T-helper 9 cell (primary cell): Measurements from ENCODE around the gene GAK.
"Not testable (repeated sequence)": the region's sequence is repeated elsewhere in the genome, so short reads cannot be mapped to it uniquely, and the experiment has no call there.

ENCODE experiments used
- DNase-seq: peaks from one replicate; pipeline ENCODE4 v3.0.0-alpha.2; 2020
- total RNA-seq, 2 donors: gene quantifications; one replicate each; lab custom pipeline; 2026; lab: John Stamatoyannopoulos, UW

The GAK gene
- total RNA-seq, result 181 to 198 reads per million in 2 donors

DNA sequence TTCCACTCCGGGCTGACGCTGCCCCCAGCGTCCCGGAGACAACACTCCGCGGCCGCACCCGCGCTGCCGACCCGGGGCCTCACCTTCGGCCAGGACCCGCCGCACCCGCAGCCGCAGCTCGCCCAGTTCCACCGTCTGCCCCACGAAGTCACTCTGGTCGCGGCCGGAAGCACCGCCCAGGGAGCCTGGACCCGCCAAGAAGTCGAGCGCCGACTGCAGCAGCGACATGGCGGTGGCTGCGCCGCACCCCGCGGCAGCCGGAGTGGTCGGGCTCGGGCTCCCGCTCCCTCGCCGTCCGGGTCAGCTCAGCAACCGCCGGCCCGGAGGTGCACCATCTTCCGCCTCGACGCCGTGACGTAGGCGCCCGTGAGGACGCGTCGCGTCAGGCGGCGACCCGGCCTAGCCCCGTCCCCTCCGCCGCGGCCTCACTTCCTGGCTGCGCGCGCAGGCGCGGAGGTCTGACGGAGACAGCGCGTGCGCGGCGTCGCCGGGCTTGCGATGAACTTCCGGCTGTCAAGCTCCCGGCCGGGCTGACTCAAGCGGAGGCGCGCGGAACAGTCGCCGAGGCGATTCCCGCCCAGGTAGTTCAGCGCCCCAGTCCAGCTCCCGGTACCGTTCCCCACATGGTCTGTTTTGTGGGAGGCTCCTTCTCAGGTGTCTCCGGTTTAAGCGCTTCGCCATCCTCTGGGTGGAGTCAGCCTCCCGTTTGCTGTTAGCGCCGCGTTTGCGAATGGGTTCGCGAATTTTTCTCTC, at the start of gene GAK, which contains the start of gene TMEM175:
Gene GAK (minus strand): TSS at position 357 of the 753 bp plus-strand sequence. CDS start 129 bp downstream, at position 228.
Gene TMEM175 (plus strand): TSS at position 501 of the 753 bp plus-strand sequence. CDS start 15,280 bp downstream, outside the sequence.
- peak; percentile 93 for DNase-seq

DNA sequence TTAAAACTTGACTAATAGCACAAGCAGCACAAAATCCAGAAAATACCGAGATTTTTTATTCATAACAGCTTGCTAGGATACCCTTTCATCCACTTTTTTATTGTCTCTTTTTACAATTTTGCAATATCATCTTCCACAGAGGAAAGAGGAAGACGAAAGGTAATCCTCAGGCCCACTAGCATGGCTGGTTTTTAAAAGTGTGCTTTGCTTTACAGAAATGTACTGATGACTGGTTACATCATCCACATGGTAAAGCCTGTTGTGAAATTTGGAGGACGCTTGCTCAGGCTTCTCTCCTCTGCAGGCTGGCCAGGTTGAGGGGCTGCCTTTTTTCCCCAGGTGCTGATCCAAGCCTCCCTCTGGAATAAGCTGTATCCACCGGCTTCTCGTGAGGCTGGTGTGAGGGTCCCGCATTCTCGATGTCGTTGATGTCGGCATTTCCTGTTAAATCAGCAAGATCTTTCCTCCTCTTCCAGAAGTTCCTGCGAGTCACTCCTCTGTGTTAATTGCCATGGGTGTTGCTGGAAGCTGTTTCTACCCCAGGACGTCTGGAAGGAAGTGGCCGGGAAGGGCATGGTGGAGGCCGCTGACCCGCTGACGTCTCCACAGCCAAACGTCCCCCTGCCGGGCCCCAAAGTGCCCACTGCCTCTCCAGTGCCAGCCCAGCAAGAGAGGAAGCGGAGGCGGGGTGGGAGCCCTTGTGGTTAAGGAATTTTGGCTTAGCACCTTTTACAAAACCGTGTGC, 47.0 kb upstream of the GAK start:
- no peak for DNase-seq

DNA sequence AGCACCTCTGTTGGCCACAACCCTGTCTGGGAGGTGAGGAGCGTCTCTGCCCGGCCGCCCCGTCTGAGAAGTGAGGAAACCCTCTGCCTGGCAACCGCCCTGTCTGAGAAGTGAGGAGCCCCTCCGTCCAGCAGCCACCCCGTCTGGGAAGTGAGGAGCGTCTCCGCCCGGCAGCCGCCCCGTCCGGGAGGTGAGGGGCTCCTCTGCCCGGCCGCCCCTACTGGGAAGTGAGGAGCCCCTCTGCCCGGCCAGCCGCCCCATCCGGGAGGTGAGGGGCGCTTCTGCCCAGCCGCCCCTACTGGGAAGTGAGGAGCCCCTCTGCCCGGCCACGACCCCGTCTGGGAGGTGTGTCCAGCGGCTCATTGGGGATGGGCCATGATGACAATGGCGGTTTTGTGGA, 43.9 kb upstream of the GAK start:
- not testable (repeated sequence) for DNase-seq

DNA sequence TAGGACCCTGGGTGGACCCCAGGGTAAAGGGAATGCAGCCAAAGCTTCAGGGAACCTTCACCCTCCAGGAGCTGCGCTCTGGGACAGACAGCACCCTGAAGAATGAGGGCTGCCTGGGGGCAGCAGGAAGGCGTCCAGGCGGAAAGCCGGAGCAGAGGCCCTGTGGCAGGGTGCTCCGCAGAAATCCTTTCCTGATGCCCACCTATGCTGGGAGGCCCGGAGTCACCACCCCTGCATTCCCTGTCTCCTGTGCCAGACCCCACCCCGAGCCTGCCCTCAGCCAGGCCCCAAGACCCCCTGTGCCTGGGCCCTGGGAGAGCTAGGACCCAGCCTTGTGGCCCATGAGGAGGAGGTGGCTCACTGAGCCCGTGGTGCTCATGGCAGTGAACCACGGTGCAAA, 42.6 kb upstream of the GAK start:
- no peak for DNase-seq

DNA sequence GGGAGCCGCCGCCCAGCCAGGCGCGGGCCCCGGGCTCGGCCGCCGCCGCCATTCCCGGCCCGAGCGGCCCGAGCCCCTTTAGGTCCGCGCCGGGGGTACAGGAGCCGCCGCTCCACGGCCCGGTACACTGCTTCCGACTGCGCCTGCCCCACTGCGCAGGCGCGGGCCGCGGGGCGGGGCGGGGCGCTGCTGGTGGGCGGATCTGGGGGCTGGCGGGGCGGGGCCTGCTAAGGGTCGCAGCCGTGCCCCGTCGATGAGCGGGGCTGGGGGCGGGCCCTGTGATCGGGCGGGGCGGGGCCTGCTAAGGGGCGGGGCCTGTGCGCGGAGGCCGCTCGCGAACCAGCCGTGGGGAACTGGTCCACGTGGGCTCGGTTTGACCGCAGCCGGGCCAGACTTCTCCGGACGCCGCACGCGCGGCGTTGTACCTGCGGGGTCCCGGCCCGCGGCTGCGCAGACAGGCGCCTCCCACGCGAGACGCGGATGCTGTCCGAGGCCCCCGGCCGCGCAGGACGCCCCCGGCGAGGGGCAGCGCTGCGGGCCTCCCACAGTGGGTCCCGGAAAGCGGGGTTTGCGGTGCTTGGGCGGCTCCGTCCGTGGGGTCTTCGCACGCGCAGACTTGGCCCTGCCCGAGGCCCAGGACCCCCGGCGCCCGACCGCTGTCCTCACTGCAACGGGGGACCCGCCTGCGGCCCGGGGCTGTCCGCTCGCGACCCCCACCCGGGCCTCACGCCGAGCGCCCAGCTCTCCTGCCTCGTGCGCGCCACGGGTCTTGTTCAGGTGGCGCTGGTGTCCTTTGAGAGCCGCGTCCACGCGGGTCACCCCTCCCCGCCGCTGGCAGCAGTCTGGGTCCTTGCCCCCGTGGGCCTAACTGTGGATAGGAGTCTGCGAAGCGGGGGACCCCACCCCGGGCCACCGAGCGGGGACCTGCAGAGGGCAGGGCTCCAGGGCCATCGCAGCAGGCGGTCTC, 41.6 kb upstream of the GAK start, which contains the start of gene DGKQ:
Gene DGKQ (minus strand): TSS at position 139 of the 967 bp plus-strand sequence. CDS start 87 bp downstream, at position 52.
- DNase-seq, result peak; percentile 91

DNA sequence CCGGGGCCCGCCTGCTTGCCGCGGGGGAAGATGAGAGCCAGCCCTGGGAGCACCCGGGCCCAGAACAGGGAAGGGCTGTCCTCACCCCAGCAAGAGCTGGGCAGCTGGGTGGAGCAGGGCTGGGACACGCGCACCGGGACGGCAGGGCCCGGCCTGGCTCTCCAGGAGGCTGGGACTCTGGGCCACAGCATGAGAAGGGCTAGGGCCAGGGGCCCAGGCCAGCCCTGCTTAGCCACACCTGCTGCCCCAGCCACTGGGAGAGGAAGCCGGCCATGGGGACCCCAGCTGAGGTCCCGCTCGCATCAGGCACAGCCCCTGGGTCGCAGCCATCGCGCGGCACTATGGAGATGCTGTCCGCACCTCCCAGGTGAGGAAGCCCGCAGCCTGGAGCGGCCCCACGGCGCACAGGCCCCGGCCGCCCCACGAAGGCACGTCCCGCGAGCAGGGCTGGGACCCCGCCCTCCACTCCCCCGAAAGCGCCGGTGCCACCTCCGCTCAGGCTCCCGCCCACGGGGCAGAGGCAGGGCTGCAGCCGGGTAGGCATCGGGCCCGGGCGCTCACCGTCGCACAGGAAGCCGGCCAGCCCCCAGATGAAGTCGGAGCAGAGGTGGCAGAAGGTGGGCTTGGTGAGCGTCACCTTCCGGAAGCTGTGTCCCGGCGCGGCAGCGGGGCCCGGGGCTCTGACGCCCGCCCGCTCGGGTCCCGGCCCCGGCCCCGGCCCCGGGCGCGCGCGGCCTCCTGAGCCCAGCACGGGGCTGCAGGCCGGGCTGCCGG, 40.7 kb upstream of the GAK start:
- DNase-seq, result peak; percentile 50

DNA sequence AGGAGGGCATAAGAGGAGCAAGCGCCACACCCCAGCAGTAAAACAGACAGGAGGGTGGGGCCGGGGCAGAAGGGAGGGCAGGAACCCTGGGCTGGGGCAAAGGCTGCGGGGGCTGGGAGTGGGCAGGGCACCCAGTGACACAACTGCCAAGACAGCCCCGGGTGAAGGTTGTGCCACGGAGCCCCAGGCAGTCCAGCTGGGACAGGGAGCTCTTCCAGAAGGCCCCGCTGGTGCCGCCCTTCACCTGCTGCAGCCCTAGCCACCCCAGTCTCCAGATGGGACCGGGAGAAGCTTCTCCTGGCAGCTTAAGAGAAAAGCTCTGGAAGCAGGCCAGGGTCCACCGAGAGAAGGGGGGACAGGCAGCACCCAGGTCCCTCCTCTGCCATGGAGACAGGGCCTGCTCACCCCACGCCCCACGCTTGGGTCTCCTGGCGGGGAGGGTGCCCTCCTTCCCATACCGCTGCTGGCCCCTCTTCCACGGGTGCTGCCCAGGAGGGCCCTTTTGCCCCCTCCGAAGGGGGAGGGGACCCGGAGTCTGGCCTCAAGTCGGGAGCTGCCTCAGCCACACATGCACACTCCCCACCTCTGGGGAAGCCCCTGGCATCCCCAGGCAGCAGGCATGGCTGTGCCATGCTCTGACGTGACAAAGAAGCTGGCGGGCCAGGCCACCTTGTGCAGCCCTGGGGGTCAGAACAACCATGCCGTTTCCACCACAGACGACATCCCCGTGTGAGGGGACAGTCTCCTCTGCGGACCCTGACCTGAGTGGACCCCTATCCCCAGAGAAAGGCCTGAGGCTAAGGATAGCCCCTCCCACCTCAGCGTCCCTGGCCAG, 39.8 kb upstream of the GAK start:
- no peak for DNase-seq

DNA sequence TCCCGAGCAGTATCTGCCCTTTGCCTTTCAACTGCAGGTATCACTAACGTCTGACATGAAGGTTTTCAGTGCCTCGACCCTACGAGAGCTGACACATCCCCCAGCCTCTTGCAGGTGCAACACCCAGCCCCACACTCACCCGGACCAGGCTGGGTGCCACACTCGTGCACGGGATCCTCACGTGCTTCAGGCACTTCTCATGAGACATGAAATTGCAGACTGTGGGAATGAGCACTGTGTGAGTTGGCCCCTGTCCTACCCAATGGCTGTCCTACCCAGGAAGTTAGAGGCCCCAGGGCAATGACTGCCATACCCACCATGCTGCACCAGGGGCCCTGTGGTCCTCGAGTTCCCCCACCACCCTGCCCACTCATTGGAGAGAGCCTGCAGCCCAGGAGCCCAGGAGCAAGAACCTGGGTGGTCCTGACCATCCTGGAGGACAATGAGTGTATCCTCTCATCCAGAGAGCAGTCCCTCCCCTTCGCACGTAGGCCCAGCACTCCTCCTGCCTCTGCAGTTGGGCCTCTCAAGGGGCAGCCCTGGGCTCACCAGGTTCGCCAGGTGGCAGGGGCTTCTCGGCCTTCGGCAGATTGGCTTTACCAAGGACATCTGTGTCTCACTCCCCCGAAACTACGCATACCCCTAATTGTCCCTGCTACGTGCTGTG, 38.9 kb upstream of the GAK start:
- no peak for DNase-seq

DNA sequence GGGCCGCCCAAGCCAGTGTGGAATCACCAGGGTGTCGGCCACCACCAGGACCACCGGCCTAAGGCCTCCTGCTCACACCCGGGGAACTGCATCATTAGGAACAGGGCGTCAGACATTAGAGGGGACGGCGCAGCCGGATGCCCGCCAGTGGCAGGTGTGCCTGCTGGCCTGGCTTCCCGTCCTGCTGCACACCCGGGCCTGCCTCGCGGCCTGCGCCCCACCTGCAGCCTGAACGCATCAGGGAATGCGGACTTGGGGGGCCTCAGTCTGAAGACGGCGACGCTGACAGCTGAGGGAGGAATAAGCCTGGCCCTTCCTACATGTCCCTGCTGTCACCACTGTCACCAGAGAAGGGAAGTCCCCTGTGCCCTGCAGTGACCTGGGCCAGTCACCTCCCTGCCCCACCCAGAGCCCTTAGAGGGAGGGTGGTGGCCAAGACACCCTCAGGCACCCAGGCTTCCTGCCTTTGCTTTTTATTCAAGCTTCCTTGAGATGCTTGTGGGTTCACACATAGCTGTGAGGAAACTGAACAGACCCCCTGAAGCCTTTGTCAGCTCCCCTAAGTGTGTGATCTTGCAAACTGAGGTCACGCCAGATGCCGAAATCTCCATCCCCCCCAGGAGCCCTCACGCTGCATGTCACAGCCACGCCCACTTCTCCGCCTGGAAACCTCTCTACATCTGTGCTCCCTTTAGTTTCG, 38.1 kb upstream of the GAK start:
- no peak for DNase-seq

DNA sequence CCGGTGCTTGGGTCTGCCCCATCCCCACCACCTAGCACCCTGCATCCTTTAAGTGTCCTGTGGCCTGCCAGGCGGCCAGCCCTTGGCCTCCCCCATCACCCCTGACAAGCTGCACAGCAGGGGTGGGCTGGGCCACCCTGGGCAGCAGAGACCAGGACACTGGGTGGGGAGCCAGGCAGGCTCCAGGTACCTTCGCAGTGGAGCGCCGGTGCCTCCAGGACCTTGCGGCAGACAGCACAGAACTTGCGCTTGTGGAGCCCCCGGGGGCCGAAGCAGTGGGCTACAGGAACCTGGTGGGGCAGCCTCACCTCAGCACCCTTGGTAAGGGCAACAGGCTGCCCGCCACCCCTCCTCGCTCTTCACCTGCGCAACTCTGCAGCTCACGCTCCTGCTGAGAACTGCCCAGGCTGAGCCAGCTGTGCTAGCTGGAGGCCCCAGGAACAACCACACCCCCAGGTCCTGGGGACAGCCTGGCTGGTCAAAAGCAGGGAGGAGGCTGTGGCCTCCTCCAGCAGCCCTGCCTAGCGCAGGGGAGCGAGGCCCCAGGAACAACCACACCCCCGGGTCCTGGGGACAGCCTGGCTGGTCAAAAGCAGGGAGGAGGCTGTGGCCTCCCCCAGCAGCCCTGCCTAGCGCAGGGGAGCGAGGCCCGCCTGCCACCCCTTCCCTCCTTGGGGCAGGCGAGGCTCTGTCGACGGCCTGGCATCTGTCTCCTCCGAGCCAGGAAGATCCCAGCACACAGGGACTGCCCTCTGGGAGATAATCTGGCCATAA, 36.7 kb upstream of the GAK start:
- DNase-seq, result no peak

DNA sequence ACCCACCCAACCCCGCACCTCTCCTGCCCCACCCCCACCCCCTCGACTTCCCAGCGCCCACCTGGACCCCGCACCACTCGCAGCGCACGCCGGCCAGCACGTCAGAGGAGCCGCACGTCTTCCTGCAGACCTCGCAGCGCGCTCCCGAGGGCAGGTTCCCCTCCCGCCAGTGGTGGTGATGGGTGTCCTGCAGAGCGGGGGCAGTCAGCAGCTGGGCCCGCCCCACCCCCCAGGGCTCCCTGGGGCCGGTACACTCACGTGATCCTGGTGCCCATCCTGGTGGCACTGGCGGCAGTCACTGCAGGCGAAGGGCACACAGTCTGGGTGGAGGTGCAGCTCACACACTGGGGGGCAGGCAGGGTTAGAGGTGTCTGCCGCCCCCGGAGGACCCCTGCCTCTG, 36.1 kb upstream of the GAK start:
- DNase-seq, result no peak

DNA sequence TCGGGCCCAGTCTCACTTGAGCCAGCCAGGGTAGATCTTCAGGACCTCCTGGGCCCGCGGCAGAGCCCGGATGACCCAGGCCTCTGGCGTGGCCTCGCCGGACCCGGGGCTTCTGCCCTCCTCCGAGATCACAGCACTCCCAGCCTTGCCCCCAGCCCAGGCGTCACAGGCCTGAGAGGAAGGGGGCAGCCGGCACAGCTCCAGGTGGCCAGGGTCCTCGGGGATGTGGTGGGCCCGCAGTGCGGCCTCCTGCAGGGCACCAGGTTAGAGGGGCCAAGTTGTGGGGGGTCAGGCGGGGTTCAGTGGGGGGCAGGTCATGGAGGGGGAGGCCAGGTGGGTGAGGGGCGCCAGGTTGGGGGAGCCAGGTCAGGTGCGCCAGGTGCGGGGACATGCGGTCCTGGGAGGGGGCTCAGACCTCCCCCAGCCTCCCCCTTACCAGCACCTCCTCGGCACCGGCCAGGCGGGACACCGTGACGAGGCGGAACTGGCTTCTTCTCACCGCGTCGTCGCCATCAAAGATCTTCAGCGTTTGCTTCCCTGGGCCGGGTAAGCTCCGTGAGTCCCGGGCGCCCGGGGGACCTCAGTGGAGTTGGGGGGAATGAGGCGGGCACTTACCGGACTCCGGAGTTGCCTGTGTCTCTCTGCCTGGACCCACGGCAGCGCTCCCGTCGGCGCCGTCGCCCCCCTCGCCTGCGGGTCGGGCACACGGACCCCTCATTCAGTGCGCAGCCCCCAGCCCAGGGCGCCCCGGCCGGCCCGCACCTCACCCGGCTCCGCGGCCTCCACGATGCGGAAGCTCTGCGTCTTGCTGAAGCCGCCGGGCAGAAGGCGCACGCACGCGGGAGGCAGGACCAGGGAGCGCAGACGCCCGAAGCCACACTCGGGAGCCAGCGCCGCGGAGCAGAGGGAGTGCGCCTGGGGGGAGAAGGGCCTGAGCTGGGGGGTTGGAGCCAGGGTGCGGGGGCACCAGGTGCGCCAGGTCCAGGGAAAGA, 35.3 kb upstream of the GAK start:
- no peak for DNase-seq

DNA sequence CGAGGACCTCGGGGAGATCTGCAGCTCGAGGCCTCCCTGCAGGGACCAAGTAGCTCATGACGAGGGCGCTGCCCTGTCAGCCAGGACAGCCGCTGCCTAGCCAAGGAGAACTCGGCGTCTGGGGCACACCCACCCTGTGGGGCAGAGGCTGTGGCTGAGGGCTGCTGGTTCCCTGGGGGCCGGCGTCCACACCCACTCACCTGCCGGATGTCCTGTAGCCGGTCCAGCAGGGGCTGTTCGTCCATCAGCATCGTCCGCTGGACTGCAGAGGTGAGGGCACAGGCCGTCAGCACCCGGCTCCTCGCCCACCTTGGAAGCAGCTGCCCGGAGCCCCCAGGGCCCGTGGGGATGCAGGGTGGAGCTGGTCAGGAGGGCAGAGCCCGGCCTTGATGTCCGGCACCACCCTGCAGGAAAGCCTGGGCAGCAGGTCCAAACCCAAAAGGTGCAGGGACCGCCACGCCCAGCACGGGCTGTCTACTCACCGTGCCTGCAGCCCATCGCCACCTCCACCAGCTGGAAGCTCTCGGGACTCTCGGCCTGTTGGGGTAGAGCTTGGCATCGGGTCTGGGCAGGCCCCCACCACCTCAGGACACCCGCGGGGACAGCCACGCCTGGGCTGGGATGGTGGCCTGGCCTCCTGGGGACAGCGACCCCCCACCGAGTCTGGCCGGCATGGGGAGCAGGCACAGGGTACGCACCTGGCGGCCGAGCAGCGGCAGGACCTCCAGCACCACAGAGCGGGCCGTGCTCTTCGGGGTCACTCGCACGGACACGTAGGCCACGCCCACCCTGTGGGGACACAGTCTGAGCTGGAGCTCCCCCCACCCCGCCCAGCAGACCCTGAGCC, 34.4 kb upstream of the GAK start:
- DNase-seq, result no peak

DNA sequence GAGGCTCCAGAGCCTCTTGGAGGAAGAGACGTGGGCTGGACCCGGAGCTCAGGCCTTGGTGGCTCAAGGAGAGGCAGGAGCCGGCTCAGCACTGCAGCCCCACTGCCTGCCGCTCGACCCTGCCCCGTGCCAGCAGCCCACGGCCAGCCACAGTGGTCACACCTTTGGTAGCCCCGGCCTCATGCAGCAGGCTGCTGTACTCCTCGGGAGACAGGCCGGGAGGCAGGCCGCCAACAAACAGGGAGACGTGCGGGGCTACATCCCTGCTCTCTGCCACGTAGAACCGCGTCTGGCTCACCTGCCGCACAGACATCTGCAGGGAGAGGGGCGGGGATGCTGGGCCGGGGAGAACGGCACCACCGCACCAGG, 33.6 kb upstream of the GAK start:
- DNase-seq, result no peak

DNA sequence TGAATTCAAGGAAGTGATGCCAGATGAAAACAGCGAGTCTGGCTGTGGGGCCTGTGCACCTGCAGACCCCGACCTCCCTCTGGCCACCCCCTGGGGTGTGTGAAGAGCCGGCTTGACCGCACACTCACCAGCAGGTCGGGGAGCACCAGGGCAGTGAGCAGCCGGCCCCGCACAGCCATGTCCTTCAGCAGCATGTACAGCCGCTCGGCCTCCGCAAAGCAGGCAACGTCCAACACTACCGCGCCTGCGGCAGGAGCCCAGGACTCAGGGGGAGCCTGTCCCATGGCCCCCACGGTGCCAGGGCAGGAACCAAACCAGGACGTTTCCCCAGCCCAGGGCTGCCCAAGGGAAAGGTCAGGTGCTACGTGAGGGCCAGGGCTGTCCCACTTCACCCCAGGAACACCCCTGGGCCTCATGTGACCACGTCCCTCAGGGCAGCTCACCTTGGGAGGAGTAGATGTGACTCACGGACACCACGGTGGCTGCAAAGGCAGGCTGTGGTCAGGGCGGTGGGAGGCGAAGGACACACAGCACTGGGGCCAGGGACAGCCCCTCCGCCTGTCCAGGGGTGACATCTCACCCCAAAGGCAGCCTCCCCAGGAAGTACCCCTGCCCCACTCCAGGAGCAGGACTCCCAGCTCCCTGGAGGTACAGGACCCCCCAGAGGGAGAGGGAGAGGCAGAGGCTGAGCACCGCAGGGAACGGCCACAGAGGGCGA, 33.1 kb upstream of the GAK start:
- no peak for DNase-seq
